GM21825 (cell line): ENCODE data around the gene DNAJB6.

Experiments
- ATAC-seq: cut with Tn5 transposase; IDR thresholded peaks from one replicate; pipeline ENCODE4 v1.9.1; 2021; ENCODE audit warnings: mild to moderate bottlenecking, moderate library complexity; ENCODE audit not compliant: unreplicated experiment

The DNAJB6 gene

GRCh38 chr7:157462419-157462771, 125.6 kb downstream of the DNAJB6 start:
- ATAC-seq, result no peak

GRCh38 chr7:157462840-157463239, 126.0 kb downstream of the DNAJB6 start:
- ATAC-seq, result no peak

GRCh38 chr7:157463245-157463644, 126.4 kb downstream of the DNAJB6 start:
- ATAC-seq, result no peak

DNA sequence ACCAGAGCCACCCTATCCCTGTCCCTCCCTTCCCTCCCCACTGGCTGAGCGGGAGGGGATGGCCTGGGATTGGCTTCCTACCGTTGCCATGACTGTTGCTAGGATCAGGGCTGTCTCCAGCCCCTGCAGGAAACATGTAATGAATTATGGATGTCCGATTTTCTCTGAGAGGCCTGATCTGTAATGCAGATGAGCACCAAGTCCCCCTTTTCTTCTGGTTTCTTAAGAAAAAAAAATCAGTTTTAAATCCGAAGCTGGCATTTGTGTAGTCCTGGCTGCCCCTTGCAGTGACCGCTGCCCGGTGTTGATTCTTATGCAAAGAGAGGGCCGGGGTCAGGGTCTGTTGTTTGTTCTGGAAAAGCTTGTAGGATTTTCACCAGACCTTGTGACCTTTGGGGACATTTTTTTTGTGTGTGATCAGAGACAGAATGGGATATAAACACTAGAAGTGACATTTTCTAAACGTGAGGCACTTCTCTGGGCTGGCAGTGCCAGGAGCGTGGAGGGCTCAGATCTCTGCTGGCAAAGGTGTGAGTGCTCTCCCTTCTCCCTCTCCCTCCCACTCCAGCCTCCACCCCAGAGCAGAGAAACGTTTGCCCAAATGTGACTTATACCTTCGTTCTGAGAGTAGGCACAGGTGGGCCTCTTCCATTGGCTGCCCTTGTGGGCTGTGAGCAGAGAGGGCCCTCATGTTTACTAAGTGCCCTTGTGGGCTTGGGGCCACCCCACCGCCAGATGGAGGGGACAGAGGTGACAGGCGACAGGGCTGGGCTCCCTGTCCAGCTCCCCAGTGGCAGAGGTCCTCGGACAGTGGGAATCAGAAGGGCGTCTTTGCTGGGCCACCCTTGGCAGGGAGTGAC, 127.5 kb downstream of the DNAJB6 start:
- ATAC-seq, result no peak

GRCh38 chr7:157464971-157465886, 128.4 kb downstream of the DNAJB6 start:
- no peak for ATAC-seq

GRCh38 chr7:157465891-157466866, 129.4 kb downstream of the DNAJB6 start:
- no peak for ATAC-seq

- ATAC-seq, result no peak
Measured at GRCh38 chr7:157466867-157467261, 130.1 kb downstream of the DNAJB6 start.
